ENCODE data around the gene MARK3. TPM values are rescaled to one million over a fixed set of nuclear protein-coding genes. Genes with fewer than 3 reads are reported as not detected.

The MARK3 gene
- total RNA-seq, 1 donor from 2014 or later: 84.2 TPM

DNA sequence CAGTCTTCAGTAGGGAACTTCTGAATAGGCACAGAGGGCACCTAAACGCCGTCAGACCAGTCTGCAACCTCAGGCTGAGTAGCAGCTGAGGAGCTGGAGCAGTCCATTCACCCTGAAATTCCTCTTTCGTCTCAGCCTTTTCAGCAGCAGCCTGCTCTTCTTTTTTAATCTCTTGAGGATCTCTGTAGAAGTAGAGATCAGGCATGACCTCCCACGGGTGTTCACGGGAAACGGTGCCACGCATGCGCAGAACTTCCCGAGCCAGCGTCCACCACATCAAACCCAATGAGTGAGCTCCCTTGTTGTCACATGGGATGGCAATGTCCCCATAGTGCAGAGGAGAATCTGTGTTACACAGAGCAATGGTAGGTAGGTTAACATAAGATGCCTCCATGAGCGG lies 11.1 kb upstream of the MARK3 start:
- no peaks in the 10 kb centered on the region for H3K27me3 Mint-ChIP-seq (ENCODE audit: unreplicated experiment)
- no peak for DNase-seq (ENCODE audit: extremely low spot score, unreplicated experiment)
- H3K27ac Mint-ChIP-seq (ENCODE audit: unreplicated experiment): no peak overlapping the region
- H3K4me1 Mint-ChIP-seq (ENCODE audit: unreplicated experiment): peaks cover 7% of the 10 kb centered on the region
- H3K36me3 Mint-ChIP-seq (ENCODE audit: unreplicated experiment): no peaks in the 10 kb centered on the region
- no peaks in the 10 kb centered on the region for H3K9me3 Mint-ChIP-seq (ENCODE audit: unreplicated experiment)
- TF ChIP-seq, protein P1, sequence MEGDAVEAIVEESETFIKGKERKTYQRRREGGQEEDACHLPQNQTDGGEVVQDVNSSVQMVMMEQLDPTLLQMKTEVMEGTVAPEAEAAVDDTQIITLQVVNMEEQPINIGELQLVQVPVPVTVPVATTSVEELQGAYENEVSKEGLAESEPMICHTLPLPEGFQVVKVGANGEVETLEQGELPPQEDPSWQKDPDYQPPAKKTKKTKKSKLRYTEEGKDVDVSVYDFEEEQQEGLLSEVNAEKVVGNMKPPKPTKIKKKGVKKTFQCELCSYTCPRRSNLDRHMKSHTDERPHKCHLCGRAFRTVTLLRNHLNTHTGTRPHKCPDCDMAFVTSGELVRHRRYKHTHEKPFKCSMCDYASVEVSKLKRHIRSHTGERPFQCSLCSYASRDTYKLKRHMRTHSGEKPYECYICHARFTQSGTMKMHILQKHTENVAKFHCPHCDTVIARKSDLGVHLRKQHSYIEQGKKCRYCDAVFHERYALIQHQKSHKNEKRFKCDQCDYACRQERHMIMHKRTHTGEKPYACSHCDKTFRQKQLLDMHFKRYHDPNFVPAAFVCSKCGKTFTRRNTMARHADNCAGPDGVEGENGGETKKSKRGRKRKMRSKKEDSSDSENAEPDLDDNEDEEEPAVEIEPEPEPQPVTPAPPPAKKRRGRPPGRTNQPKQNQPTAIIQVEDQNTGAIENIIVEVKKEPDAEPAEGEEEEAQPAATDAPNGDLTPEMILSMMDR (IDR thresholded peaks at IDR 0.05): no peak
- H3K4me3 Mint-ChIP-seq (ENCODE audit: unreplicated experiment): no peak overlapping the region

DNA sequence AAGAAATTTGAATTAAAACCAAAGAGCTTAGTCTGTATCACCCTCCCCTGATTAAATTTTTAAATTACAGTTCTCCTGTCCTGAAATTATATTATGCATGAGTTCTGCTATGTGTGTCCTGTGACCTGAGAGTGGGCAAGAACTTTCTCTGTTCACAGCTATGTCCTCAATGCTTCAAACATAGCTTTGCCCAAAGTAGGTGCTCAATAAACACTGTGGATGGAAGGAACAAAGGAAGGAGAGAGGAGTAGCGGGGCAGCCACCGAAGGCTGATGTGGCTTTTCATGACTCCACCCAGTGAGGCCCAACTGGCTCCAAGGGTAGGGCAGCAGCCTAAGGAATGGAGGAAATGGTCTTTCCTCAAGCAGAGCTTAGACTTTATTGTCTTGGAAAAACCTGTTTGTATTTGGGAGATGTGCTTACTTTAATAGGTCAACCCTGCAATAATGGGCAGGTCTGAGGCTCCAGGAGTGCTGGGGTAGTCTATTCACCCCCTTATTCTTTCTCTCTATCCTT lies 7.6 kb upstream of the MARK3 start:
- Mint-ChIP-seq H3K27ac (ENCODE audit: unreplicated experiment) (no peak overlapping the region), H3K36me3 (ENCODE audit: unreplicated experiment) (no peaks in the 10 kb centered on the region), H3K9me3 (ENCODE audit: unreplicated experiment) (peaks cover 3% of the 10 kb centered on the region), H3K4me1 (ENCODE audit: unreplicated experiment) (peaks cover 4% of the 10 kb centered on the region), H3K27me3 (ENCODE audit: unreplicated experiment) (peaks cover 4% of the 10 kb centered on the region), H3K4me3 (ENCODE audit: unreplicated experiment) (no peak overlapping the region)
- no peak for DNase-seq (ENCODE audit: extremely low spot score, unreplicated experiment)
- TF ChIP-seq, protein P1 (IDR thresholded peaks at IDR 0.05): no peak

DNA sequence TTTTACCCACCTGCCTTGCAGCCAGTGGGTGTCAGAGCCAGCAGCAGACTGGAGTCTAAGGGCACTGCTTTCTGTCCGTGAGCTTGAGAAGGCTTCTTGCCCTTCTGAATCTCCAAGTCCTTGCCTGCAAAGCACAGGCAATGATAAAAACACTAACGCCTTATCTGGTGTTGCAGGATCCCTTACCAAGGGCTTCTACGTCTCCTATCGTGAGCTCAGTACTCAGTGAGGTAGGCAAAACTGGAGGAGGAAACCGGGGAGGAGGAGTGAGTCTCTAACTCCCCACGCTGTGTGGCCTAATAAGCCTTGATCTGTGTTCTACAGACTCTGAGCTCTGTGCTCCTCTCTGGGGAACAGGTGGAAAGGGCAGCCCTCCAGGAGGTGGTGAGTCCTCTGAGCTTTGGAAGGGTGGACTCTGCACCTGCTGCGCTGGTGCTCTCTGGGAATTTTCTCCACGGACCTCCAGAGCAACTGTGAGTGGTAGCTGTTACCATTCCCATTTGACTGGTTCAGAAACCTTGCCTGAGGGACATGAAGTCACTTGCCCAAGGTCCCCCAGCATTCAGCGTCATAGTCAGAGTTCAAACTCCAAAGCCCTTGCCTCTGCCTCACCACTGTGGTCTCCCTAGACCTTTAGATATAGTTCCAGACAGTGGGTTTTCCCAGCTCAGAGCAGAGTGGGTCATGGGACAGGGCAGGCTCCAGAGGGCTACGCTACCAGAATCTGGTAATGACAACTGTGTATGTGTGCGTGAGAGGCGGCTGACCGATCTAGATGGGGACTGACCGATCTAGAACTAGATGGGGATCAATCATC lies 7.0 kb upstream of the MARK3 start:
- TF ChIP-seq, protein P1 (IDR thresholded peaks at IDR 0.05): no peak
- Mint-ChIP-seq H3K36me3 (ENCODE audit: unreplicated experiment) (no peaks in the 10 kb centered on the region), H3K4me3 (ENCODE audit: unreplicated experiment) (no peak overlapping the region), H3K27me3 (ENCODE audit: unreplicated experiment) (peaks cover 4% of the 10 kb centered on the region), H3K27ac (ENCODE audit: unreplicated experiment) (no peak overlapping the region), H3K4me1 (ENCODE audit: unreplicated experiment) (peaks cover 2% of the 10 kb centered on the region), H3K9me3 (ENCODE audit: unreplicated experiment) (peaks cover 3% of the 10 kb centered on the region)
- DNase-seq (ENCODE audit: extremely low spot score, unreplicated experiment): no peak

DNA sequence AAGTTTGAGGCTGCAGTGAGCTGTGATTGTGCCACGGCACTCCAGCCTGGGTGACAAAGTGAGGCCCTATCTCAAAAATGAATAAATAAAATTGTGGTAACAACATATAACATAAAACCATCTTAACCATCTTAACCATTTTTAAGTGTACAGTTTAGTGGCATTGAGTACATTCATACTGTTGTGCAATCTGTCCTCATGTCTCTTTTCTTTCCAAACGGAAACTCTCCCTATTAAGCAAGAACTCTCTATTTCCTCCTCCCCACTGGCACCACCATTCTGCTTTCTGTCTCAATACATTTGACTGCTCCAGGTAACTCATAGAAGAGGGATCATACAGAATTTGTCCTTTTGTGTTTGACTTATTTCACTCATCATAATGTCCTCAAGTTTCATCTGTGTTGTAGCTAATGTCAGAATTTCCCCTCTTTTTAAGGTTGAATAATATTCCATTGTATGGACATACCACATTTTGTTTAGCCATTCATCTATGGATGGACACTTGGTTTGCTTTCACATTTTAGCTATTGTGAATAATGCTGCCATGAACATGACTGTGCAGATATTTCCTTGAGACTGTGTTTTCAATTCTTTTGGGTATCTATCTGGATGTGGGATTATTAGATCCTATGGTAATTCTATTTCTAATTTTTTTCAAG lies 4.4 kb upstream of the MARK3 start:
- DNase-seq (ENCODE audit: extremely low spot score, unreplicated experiment): no peak
- no peak overlapping the region for H3K27ac Mint-ChIP-seq (ENCODE audit: unreplicated experiment)
- H3K4me3 Mint-ChIP-seq (ENCODE audit: unreplicated experiment): no peak overlapping the region
- TF ChIP-seq, protein P1 (IDR thresholded peaks at IDR 0.05): no peak
- H3K9me3 Mint-ChIP-seq (ENCODE audit: unreplicated experiment): peaks cover 3% of the 10 kb centered on the region
- no peaks in the 10 kb centered on the region for H3K36me3 Mint-ChIP-seq (ENCODE audit: unreplicated experiment)
- peaks cover 4% of the 10 kb centered on the region for H3K27me3 Mint-ChIP-seq (ENCODE audit: unreplicated experiment)
- peaks cover 6% of the 10 kb centered on the region for H3K4me1 Mint-ChIP-seq (ENCODE audit: unreplicated experiment)

DNA sequence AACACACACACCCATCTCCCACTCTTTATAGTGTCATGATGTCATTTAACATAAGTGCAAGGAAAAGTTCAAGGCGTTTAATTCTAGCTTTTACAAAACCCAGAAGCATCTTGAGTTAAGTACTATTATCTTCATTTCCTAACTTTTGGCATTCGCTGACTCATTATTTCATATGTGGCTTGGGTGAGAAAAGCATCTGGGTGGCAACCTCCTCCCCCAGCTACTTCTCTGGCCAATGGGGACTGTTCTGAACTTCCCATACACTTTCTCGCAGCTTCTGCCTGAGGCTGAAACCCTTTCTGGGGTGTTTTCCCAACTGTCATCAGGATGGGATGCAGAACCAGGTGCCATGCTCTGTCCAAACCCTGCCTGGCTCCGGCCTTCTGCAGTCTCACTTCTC lies 2.8 kb upstream of the MARK3 start:
- peaks cover 3% of the 10 kb centered on the region for H3K9me3 Mint-ChIP-seq (ENCODE audit: unreplicated experiment)
- H3K36me3 Mint-ChIP-seq (ENCODE audit: unreplicated experiment): no peaks in the 10 kb centered on the region
- no peak overlapping the region for H3K27ac Mint-ChIP-seq (ENCODE audit: unreplicated experiment)
- H3K4me3 Mint-ChIP-seq (ENCODE audit: unreplicated experiment): no peak overlapping the region
- H3K27me3 Mint-ChIP-seq (ENCODE audit: unreplicated experiment): peaks cover 4% of the 10 kb centered on the region
- H3K4me1 Mint-ChIP-seq (ENCODE audit: unreplicated experiment): peaks cover 11% of the 10 kb centered on the region
- DNase-seq (ENCODE audit: extremely low spot score, unreplicated experiment): no peak
- TF ChIP-seq, protein P1 (IDR thresholded peaks at IDR 0.05): no peak

Data from osteocyte (in vitro differentiated cells).